ENCODE data around the gene DUSP22. TPM values are rescaled to one million over a fixed set of nuclear protein-coding genes. Genes with fewer than 3 reads are reported as not detected.

Gene DUSP22
- total and polyA plus RNA-seq, 2 of the 8 experiments (the other 6 are each of a cell fraction or from before 2014, with no cell fraction given) = 15.5 to 32.4 TPM

GRCh38 chr6:399785-400534 lies 107.7 kb downstream of the DUSP22 start:
- H3K9ac ChIP-seq (replicated peaks in 1 of 4; ENCODE audit: extremely low read depth in 1 of 4, low read depth in 3 of 4, low read length in 3 of 4) = no peak overlapping the region
- ChIA-PET CTCF (ENCODE audit: partially characterized antibody) (interaction anchor here (0.6 to 1.7 kb wide), 7 partner anchors 9 to 205 kb away, joined by 3 to 6 read pairs (median 3); no protein-coding TSS in a partner anchor), POLR2A (ENCODE audit: partially characterized antibody) (interaction anchor here (0.7 kb wide), 1 partner anchor 358 kb away, joined by 3 read pairs; no protein-coding TSS in a partner anchor)
- 90% methylated on average over 11 of the region's 11 CpGs; no CpG with 5 or more reads in 1 of the 2 experiments for WGBS, 2 experiments (ENCODE audit: extremely low coverage in 1 of 2, insufficient coverage in 1 of 2, insufficient read length in 1 of 2, insufficient replicate concordance in 2 of 2, low coverage in 1 of 2, low lambda C conversion rate in 2 of 2, missing lambda C conversion rate in 1 of 2)
- no peak overlapping the region for H3K56ac ChIP-seq (replicated peaks; ENCODE audit: insufficient read length, low read depth, low read length)
- H3K27me3 ChIP-seq (replicated peaks in 1 of 4; ENCODE audit: control insufficient read depth in 3 of 4, extremely low read depth in 1 of 4, insufficient read depth in 3 of 4, low read length in 3 of 4) = peaks cover under 1 to 9% (median 3%) of the 10 kb centered on the region in 4 experiments; a peak in 5 of 7 replicates
- DNase-seq (ENCODE audit: low read depth in 1 of 2, low spot score in 2 of 2) = no peak
- no peaks in the 10 kb centered on the region for H3K4me1 ChIP-seq (replicated peaks in 1 of 4; ENCODE audit: control insufficient read depth in 3 of 4, insufficient read depth in 4 of 4, low read length in 3 of 4)
- H2BK120ac ChIP-seq (replicated peaks; ENCODE audit: low read depth, low read length) = no peak overlapping the region
- no peak overlapping the region for H2AFZ ChIP-seq (ENCODE audit: low read length)
- no peak for FAIRE-seq
- no peaks in the 10 kb centered on the region for H3K79me1 ChIP-seq (ENCODE audit: low read depth, low read length)
- no peak overlapping the region for H3K27ac ChIP-seq (ENCODE audit: low read depth, low read length)
- no peaks in the 10 kb centered on the region for H3K79me2 ChIP-seq (ENCODE audit: control insufficient read depth in 1 of 2, insufficient read depth in 2 of 2, low read length in 2 of 2)
- no peaks in the 10 kb centered on the region for H3K9me3 ChIP-seq (ENCODE audit: insufficient read depth in 2 of 2, low read depth in 1 of 2, low read length in 1 of 2)
- no peak overlapping the region; the same call in 1 of the 2 replicates for H4K8ac ChIP-seq (ENCODE audit: extremely low read depth, insufficient read depth, low read length)
- no peak overlapping the region for H2BK15ac ChIP-seq (ENCODE audit: low read length)
- no peaks in the 10 kb centered on the region for H3K23me2 ChIP-seq (ENCODE audit: low read depth, low read length)
- no peak overlapping the region for H3K4ac ChIP-seq (replicated peaks; ENCODE audit: insufficient read length, low read depth, low read length)
- no peak overlapping the region for H2BK20ac ChIP-seq (ENCODE audit: low read length)
- no peak overlapping the region for H2BK5ac ChIP-seq (ENCODE audit: low read depth, low read length)
- no peak overlapping the region for H2BK12ac ChIP-seq (ENCODE audit: low read depth, low read length)
- no peak overlapping the region for H3K14ac ChIP-seq (ENCODE audit: insufficient read length)
- no peak overlapping the region for H3K23ac ChIP-seq (ENCODE audit: insufficient read length)
- H4K20me1 ChIP-seq (replicated peaks in 1 of 2; ENCODE audit: control insufficient read depth in 1 of 2, insufficient read depth in 2 of 2, low read length in 2 of 2) = peaks cover 0 to 3% of the 10 kb centered on the region in 2 experiments
- TF ChIP-seq CBX8 (IDR thresholded peaks at IDR 0.05; ENCODE audit: borderline replicate concordance, low read depth, low read length) = no peak
- no peak for TF ChIP-seq NANOG (IDR thresholded peaks at IDR 0.05; ENCODE audit: insufficient read depth, low read depth, low read length, poor library complexity, severe bottlenecking)
- no peak for TF ChIP-seq POLR2AphosphoS5 (IDR thresholded peaks at IDR 0.05; ENCODE audit: low read depth, low read length)
- TF ChIP-seq PHF8 (conservative IDR thresholded peaks at IDR 0.05; ENCODE audit: low read depth, low read length) = no peak
- no peak for TF ChIP-seq FOSL1 (IDR thresholded peaks at IDR 0.05; ENCODE audit: insufficient read depth, low read depth, low read length)
- TF ChIP-seq USF2 (IDR thresholded peaks at IDR 0.05; ENCODE audit: low read length) = no peak
- TF ChIP-seq CEBPB (IDR thresholded peaks at IDR 0.05; ENCODE audit: low read depth, low read length) = no peak
- TF ChIP-seq MAFK (IDR thresholded peaks at IDR 0.05; ENCODE audit: low read depth, low read length) = no peak
- TF ChIP-seq SUZ12 (IDR thresholded peaks at IDR 0.05; ENCODE audit: low read length) = no peak
- no peak for TF ChIP-seq SP2 (IDR thresholded peaks at IDR 0.05; ENCODE audit: low read length)
- no peak overlapping the region for H2AK5ac ChIP-seq (ENCODE audit: low read depth, low read length)
- no peaks in the 10 kb centered on the region for H3K36me3 ChIP-seq (ENCODE audit: control insufficient read depth in 2 of 4, insufficient read depth in 4 of 4, low read length in 3 of 4)
- H4K5ac ChIP-seq (ENCODE audit: insufficient read length, low read depth, low read length) = no peak overlapping the region
- no peak overlapping the region for H3K4me2 ChIP-seq (ENCODE audit: insufficient read depth in 1 of 2, low read depth in 2 of 2, low read length in 2 of 2)
- no peak overlapping the region for H4K91ac ChIP-seq (replicated peaks; ENCODE audit: insufficient read length, low read length)
- no peak overlapping the region for H3K18ac ChIP-seq (ENCODE audit: extremely low read depth, low read length)
- no peak overlapping the region for H3K4me3 ChIP-seq (ENCODE audit: extremely low read depth in 1 of 4, insufficient read depth in 2 of 4, low read depth in 3 of 4, low read length in 4 of 4)
